Activated naive CD4-positive, alpha-beta T cell treated with Interleukin-2 at 50 U/mL for 16 hours (primary cell): ENCODE results near the gene RASGRF2.
"Not testable (repeated sequence)": the region's sequence is repeated elsewhere in the genome, so short reads cannot be mapped to it uniquely, and the experiment has no call there.

Experiments used
- DNase-seq: peaks from one replicate; pipeline ENCODE4 v3.0.0-alpha.2; 2020

RASGRF2 gene

DNA sequence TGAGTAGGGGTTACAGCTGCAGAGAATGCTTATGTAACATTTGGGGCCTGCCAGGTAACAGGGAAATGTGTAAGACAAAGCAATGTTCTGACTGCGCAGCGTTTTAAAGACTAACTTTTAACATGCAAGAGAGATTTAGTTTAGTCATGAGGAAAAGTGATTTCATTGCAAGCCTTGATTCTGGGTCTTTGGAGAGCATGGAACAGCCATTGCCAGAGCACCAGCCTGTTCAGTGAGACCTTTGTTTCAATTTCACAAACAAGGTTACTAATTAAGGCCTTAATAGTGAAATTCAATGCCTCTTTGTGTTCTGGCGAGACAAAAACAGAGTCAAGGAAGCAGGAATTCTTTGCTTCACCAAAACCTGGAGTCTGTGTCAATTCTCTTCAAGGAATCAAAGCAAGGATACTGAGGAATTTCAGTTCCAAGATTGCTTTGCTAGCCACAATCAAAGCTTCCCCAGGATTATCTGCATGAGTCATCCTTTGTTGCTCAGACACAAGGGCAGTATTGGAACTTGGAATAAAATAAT, 287.3 kb downstream of the RASGRF2 start:
- no peak for DNase-seq

DNA sequence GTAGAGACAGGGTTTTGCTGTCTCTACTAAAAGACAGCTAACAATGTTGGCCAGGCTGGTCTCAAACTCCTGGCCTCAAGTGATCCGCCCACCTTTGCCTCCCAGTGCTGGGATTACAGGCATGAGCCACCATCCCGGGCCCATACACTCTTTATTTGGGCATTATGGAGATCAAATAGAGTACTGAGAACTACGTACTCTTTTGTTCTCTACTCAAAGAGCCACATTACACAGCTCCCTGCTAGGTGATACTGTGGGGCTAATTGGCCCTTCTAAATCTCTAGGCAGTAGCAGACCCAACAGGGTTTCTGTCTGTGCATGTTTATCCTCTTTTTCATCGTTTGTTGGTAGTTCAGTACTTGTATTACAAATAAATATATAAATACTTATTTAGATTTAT, 289.1 kb downstream of the RASGRF2 start:
- DNase-seq, result no peak

DNA sequence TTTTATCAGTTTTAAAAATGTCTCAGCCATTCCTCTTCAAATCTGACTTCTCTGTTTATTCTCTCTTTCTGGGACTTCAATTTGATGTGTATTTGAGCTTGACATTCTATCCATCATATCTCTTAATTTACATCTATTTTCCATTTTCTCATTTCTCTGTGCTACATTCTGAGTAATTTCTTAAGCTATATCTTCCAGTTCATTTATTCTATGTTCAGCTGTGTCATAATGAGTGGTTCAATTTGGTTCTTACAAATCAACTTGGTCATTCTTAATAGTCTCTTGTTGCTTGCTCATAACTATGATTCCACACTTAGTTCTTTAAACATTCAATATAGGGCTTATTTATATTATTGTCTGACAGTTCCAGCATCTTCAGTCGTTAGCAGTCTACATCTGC, 289.8 kb downstream of the RASGRF2 start:
- no peak for DNase-seq

DNA sequence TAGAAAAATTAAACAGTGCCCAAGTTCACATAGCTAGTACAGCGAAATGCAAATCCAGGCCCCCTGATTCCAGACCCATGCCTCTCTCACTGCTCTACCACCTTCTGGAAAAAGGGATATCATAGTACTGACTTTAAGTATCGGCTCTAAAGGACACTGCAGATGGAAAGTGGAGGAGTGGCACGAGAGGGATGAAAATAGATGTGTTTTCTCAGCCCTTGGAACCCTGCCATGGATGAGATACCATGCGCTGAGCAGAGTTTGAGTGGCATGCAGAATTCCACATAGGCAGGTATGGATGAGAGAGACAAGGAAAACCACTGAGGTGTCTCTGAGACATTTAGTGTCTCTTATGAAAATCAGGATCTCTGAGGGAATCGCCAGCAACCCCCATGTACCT, 291.8 kb downstream of the RASGRF2 start:
- no peak for DNase-seq

DNA sequence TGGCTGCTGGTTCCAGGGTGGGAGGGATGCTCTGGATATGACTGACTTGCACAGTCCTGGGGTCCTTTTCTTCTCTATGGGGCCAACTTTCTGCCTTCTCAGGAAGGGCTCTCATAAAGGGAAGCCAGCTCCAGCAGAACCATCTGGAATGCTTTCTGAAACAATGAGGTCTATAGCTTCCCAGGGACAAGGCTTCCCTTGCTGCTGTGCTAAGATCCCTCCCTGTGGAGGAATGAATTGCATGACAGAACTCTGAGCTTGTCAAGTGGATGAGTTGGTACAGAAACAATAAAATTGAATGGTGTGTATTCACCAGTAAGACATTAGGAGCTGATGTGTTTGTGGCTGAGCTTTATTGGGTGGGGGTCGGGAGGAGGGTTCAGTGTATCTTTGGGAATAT, 292.7 kb downstream of the RASGRF2 start:
- DNase-seq, result no peak

DNA sequence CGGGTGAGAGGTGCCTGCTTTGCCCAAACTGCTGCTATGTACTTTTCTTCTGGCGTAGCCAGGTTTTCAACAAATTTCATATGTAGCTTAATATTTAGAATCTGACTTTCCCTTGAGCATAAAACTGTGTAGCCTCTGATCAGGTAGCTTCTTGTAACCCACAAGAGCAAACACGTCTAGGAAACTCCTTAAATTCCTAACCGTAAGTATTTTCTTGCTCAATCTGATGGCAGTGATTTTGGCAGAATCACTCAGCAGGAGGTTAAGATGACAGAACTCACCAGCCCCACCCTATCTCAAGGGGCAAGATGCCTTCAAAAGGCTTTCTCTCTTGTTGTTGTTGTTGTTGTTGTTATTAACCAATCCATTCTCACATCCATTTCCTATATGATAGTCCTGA, 293.7 kb downstream of the RASGRF2 start:
- no peak for DNase-seq

DNA sequence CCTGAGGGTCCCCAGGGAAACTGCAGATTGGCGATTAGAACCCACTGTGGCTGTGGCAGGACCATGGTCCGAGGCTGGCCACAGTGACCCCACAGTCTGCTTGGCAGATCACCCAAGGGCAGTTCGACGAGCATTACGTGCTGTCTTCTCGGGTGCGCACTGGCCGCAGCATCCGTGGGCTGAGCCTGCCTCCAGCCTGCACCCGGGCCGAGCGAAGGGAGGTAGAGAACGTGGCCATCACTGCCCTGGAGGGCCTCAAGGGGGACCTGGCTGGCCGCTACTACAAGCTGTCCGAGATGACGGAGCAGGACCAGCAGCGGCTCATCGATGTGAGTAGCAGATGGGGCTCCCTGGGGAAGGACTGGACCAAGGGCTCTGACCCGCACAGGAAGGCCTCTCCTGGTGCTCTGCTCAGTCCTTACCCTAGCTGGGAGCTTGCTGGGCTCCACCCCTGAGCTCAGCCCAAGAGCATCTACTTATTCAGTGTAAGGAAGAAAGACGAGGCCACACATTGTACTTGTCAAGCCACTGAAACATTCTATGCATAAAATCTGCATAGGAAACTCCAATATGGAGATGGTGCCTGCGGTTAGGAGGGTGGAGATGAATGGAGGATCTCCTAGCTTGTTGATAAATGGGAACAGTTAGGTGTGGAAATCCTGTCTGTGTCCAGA, 294.9 kb downstream of the RASGRF2 start:
- DNase-seq, result no peak

DNA sequence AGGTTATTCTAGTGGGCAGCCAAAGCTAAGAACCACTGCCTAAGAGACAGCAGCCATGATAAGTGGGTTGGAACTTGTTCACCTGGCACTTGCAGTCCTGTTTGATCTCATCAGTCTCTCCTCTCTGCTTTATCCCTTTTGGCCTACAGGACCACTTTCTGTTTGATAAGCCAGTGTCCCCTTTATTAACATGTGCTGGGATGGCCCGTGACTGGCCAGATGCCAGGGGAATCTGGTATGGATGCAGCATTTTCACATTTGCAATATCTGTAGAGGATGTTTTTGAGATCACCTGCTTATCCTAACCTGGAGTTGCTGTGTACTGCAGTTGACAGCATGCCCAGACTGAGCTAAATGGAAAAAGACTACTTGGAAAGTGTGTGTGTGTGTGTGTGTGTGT, 296.6 kb downstream of the RASGRF2 start:
- no peak for DNase-seq

DNA sequence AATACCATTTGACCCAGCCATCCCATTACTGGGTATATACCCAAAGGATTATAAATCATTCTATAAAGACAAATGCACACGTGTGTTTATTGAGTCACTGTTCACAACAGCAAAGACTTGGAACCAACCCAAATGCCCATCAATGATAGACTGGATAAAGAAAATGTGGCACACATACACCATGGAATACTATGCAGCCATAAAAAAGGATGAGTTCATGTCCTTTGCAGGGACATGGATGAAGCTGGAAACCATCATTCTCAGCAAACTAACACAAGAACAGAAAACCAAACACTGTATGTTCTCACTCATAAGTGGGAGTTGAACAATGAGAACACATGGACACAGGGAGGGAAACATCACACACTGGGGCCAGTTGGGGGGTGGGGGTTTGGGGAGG, 302.6 kb downstream of the RASGRF2 start:
- DNase-seq, result not testable (repeated sequence)

DNA sequence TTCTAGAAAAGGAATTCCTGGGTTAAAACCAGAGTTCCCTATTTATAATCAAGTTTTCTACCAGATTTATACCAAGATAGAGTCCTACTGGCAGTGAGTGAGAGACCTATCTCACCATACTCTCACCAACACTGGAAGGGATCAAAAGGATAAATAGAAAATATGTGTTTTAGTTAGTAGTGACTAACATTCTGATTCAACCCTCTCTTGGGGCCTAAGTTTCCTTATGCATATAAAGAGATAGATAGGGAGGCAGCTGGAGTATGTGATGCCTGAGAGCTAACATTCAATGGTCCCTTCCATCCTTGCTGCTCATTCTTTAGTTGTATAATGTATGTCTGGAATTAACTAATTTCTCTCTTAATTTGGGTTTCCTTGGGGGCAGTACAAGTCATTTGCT, 304.9 kb downstream of the RASGRF2 start:
- DNase-seq, result no peak

DNA sequence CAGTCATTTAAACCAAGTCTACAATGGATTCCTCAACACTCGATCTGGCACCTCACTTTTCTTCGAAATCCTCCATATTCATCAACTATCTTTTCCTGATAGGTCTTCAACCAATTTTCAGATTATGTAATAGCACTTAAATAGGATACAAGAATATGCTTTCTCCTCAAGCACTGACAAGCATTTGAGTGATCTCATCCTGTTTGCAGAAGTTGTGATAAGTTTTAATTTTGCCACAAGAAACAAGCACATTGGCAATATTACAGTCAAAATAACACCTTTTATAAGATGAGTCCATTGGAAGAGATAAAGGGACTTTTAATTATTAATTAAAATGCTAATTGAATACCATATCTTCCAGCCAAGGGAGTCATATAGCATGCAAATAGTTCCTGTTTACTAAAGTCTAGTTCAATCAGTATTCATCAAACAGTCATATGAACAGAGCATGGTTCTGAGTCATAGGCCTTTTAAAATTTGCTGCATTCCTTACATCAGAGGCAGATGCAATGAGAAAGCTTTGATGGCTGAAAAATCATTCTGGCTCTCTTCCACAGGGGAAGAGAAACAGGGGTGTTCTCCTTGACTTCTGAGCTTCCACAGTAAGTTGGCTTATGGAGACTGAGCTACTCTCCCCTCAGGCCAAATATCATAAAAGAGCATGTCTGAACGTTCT, 308.5 kb downstream of the RASGRF2 start:
- DNase-seq, result no peak

DNA sequence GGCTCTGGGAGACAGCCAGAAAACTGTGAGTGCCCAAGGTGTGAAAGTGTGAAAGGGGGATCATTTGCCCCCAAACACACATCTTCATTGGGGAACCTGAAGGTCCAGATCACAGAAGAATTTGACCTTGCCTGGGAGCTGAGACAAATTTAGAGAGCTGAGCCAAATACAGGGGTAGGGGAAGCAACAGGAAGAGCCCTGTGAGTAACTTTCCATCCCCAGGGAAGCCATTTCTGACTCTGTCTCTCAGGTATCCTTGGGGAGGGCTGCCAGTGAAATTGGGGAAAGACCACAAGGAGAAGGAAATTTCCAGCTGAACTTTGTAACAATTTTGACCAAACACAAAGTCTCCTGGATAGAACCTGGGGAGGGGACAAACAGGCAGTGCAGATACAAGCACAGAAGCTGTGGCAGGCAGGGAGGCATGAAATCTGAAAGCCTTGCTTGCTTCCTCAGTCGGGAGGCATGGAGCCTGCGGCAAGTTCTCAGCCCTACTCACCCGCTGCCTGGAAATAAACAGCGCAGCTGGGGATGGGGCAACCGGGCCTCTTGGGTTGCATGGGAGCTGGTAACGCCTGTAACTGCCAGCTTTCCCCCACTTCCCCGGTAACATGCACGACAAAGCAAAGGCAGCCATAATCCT, 309.7 kb downstream of the RASGRF2 start:
- no peak for DNase-seq

DNA sequence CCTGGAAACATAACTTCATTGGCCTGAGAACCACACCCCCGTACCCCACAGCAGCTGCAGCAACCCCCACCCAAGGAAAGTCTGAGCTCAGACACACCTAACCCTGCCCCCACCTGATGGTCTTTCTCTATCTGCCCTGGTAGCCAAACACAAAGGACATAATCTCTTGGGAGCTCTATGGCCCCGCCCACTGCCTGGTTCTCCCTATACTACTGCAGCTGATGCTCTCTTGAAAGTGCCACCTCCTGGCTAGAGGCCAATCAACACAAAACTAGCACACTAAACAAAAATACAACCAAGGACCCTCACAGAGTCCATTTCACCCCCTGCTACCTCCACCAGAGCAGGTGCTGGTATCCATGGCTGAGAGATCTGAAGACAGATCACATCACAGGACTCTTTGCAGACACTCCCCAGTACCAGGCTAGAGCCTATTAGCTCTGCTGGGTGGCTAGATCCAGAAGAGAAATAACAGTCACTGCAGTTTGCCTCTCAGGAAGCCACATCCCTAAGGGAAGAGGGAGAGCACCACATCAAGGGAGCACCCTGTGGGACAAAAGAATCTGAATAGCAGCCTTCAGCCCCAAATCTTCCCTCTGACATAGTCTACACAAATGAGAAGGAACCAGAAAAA, 310.3 kb downstream of the RASGRF2 start:
- DNase-seq, result not testable (repeated sequence)
